NCI-H446 treated with DMSO at 0.1 percent for 48 hours (cell line): ENCODE measurements around the gene SCAPER.
"Not testable (repeated sequence)": the region's sequence is repeated elsewhere in the genome, so short reads cannot be mapped to it uniquely, and the experiment has no call there.

Experiments
- DNase-seq: peaks from one replicate; lab custom pipeline; 2025; lab: John Stamatoyannopoulos, UW

Gene SCAPER

GRCh38 chr15:76904461-76905012, 603 bp downstream of the SCAPER start:
- no peak for DNase-seq

GRCh38 chr15:76903251-76903681, 1.9 kb downstream of the SCAPER start:
- DNase-seq = peak; percentile 11

GRCh38 chr15:76901965-76902364, 3.2 kb downstream of the SCAPER start:
- DNase-seq = no peak

GRCh38 chr15:76899931-76900310, 5.2 kb downstream of the SCAPER start:
- not testable (repeated sequence) for DNase-seq

GRCh38 chr15:76899176-76899930, 5.8 kb downstream of the SCAPER start:
- not testable (repeated sequence) for DNase-seq

GRCh38 chr15:76898102-76898501, 7.0 kb downstream of the SCAPER start:
- DNase-seq = no peak

- no peak for DNase-seq
Measured at GRCh38 chr15:76894174-76894573, 11.0 kb downstream of the SCAPER start.

GRCh38 chr15:76892836-76893235, 12.3 kb downstream of the SCAPER start:
- DNase-seq = not testable (repeated sequence)

- not testable (repeated sequence) for DNase-seq
Measured at GRCh38 chr15:76887280-76888141, 17.6 kb downstream of the SCAPER start.

GRCh38 chr15:76885212-76885611, 19.9 kb downstream of the SCAPER start:
- DNase-seq = no peak

GRCh38 chr15:76875911-76876310, 29.2 kb downstream of the SCAPER start:
- DNase-seq = no peak

- DNase-seq = not testable (repeated sequence)
Measured at GRCh38 chr15:76873066-76873465, 32.1 kb downstream of the SCAPER start.

- no peak for DNase-seq
Measured at GRCh38 chr15:76871930-76872329, 33.2 kb downstream of the SCAPER start.

GRCh38 chr15:76868740-76869139, 36.4 kb downstream of the SCAPER start:
- DNase-seq = no peak

GRCh38 chr15:76866716-76867321, 38.3 kb downstream of the SCAPER start:
- DNase-seq = no peak

- DNase-seq = no peak
Measured at GRCh38 chr15:76866008-76866407, 39.1 kb downstream of the SCAPER start.

- no peak for DNase-seq
Measured at GRCh38 chr15:76865548-76865991, 39.6 kb downstream of the SCAPER start.

- DNase-seq = no peak
Measured at GRCh38 chr15:76864586-76864985, 40.6 kb downstream of the SCAPER start.

- no peak for DNase-seq
Measured at GRCh38 chr15:76863693-76864092, 41.4 kb downstream of the SCAPER start.

GRCh38 chr15:76863123-76863522, 42.0 kb downstream of the SCAPER start:
- no peak for DNase-seq

- no peak for DNase-seq
Measured at GRCh38 chr15:76861815-76862397, 43.2 kb downstream of the SCAPER start.

GRCh38 chr15:76860201-76860600, 44.9 kb downstream of the SCAPER start:
- no peak for DNase-seq
